ENCODE results near the gene FAM162A.
"Not testable (repeated sequence)": the region's sequence is repeated elsewhere in the genome, so short reads cannot be mapped to it uniquely, and the experiment has no call there.

The FAM162A gene, protein sequence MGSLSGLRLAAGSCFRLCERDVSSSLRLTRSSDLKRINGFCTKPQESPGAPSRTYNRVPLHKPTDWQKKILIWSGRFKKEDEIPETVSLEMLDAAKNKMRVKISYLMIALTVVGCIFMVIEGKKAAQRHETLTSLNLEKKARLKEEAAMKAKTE

DNA sequence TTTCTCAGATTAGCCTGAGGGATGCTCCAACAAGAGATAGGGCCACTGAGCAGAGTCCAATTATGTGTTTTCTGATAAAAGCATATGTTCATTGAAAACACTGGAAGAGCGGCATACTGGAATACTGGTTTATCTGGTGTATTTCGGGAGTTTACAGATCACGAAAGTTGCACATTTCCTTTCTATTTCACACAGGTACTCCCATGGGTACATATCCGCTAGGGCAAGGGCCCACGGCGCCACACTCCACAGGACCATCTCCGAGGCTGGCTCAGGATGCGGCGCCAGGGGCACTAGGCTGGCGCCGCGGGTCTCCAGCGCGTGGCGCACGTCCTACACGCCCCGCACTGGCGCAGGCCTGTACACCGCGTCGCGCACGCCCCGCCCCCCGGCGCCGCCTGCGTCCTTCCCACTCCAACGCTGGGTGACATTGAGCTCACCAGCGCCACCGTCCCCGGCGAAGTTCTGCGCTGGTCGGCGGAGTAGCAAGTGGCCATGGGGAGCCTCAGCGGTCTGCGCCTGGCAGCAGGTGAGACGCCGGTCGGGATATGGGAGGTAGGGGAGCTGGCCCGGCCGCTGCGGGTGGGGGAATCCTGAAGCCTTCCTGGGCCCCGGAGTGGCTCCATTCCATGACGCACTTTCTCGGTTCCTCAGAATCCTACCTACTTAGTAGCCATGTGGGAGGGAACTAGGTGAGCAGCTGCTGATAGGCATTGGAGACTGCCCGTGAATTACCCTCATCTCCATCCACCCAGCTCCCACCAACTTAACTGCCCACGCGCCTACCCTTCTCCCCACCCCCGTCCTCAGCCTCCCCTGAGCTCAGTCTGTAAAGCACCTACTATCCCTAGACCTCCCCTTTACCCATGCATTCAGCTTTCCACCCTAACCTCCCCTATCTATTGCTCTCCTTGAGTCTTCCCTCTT lies at the start of gene FAM162A:
FAM162A (plus strand) TSS at position 412 of the 927 bp plus-strand sequence; CDS start at position 496, 84 bp downstream.
- peak; percentile 98 for DNase-seq

DNA sequence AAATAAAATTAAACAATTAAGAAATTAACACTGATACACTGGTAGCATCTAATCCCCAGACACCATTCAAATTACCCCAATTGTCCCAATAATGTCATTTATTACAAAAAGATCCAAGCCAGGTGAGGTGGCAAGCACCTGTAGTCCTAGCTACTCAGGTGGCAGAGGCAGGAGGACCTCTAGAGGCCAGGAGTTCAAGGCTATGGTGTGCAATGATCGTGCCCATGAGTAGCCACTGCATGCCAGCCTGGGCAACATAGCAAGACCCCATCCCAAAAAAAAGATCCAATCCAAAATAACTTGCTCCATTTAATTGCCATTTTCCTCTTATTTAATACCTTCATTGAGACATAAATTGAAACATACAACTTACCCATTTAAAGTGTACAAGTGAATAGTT lies 41.2 kb upstream of the FAM162A start:
- no peak for DNase-seq

DNA sequence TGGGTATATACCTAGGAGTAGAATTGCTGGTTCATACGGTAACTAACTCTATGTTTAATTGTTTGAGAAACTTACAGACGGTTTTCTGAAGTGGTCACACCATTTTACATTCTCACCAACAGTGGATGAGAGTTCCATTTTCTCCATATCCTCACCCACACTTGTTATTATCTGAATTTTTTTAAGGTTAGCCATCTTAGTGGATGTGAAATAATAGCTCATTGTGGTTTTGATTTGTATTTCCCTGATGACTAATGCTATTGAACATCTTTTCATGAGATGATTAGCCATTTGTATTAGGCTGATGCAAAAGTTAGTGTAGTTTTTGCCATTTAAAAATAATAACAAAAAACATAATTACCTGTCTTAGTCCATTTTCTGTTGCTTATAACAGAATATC lies 40.3 kb upstream of the FAM162A start:
- no peak for DNase-seq

DNA sequence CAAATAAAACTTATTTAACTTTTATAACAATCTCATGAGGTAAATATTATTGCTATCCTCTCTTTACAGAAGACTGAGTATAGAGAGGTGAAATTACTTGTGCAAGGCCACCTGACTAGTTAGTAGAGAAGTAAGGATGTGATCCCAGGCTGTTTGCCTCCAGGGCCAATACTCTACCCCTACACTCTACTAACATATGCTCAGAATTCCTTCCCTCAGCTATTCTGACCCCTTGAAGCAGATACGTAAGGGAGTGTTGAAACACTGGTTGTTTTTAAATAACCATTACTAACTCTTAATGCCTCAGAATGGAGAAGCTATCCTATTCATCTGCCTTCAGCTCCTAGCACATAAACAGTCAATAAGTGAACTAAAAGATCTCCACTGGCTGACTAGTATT lies 34.8 kb upstream of the FAM162A start:
- DNase-seq: no peak

DNA sequence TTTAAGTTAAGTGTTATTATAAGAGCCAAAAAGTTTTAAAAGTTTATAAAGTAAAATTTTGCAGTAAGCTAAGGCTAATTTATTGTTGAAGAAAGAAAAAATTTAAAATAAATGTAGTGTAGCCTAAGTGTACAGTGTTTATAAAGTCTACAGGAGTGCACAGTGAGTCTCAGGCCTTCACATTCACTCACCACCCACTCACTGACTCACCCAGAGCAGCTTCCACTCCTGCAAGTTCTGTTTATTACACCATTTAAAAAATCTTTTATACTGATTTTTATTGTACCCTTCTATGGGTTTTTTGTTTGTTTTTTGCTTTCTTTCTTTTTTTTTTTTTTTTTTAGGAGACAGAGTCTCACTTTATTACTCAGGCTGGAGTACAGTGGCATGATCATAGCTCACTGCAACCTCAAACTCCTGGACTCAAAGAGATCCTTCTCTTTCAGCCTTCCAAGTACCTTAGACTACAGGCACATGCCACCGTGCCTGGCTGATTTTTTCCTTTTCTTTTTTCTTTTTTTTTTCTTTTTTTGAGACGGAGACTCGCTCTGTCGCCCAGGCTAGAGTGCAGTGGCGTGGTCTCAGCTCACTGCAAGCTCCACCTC lies 33.1 kb upstream of the FAM162A start:
- DNase-seq: no peak

DNA sequence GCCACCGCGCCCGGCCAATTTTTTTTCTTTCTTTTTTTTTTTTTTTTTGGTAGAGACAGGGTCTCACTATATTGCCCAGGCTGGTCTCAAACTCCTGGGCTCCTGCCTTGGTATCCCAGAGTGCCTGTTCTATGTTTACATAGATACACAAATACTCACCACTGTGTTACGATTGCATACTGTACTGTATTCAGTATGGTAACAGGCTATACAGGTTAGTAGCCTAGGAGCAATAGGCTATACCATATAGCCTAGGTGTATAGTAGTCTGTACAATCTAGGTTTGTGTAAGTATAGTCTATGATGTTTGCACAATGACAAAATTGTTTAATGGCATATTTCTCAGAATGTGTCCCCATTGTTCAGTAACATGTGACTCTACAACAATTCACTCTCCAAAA lies 32.4 kb upstream of the FAM162A start:
- no peak for DNase-seq

DNA sequence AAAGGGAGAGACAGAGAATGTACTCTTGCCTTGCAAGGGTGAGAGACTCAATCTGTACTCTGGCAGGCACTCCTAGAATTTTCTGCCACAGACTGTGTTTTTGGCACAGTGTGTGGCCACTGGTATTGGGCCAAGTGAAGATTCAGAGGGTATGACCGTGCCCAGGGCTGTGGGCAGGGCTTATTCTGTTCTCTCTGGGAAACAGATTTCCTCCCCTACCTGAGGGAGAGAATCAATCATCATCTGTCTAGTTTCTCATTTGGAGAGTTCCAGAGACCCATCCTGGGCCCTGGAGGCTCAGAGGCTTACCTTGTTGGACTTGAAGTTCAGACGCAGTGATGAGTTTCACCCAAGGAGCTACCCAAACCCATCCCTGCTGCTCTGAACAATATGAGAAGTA lies 30.8 kb upstream of the FAM162A start:
- DNase-seq: no peak

DNA sequence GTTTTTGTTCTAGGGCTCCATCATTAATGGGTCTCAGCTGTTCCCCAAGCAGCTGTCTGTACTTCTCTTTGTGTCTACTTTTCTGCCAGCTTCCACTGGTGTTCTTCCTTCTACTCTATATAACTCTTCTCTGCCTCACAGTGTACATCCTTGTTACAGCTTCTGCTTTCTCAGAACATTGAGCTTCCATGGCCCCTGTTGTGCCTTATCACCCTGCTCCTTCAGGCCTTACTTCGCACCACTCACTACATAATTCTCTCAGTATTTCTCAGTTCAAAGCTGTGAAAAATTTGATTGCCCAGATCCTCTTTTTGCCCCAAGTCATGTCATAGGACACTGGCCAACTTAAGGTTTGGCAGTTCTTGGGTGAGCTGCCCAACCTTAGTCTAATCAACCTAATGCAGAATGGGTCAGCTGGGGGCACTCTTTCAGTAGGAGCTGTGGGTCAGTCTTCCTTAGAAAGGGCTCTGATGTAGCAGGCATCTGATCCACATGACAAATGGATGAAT lies 30.0 kb upstream of the FAM162A start:
- no peak for DNase-seq

DNA sequence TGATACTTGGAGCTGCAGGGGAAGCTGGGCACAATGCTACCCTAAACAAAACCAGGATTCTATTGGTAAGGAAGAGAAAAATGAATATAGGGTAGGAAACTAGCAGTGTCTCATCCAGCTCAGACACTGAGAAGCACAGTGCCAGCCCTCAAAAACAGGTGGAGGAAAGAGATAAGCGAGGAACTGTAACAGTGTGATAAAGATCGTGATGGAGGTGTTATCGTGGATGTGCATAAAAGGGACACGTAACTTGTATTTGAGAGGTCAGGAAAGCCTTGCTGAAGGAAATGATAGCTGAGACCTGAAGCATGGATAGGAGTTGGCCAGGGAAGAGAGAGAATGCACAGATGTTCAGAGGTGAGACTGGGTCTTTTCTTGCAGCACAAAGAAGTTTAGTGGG lies 28.4 kb upstream of the FAM162A start:
- no peak for DNase-seq

DNA sequence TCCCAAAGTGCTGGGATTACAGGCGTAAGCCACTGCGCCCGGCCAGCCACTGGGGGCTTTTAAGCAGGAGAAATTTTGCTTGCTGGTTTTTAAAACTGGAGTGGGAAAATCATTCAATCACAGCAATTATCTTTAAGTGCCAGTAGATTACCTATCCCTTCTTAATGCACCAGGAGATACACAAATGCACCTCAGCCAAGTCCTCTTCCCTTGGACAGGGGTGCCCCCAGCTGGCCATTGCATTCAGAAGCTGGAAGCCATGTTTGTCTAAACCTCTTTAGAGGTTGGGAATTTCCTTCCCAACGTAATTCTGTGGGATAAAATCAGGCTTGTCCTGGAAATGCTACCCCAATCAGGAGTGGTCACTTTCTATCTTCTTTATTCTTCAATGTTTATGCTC lies 27.6 kb upstream of the FAM162A start:
- peak; percentile 71 for DNase-seq

DNA sequence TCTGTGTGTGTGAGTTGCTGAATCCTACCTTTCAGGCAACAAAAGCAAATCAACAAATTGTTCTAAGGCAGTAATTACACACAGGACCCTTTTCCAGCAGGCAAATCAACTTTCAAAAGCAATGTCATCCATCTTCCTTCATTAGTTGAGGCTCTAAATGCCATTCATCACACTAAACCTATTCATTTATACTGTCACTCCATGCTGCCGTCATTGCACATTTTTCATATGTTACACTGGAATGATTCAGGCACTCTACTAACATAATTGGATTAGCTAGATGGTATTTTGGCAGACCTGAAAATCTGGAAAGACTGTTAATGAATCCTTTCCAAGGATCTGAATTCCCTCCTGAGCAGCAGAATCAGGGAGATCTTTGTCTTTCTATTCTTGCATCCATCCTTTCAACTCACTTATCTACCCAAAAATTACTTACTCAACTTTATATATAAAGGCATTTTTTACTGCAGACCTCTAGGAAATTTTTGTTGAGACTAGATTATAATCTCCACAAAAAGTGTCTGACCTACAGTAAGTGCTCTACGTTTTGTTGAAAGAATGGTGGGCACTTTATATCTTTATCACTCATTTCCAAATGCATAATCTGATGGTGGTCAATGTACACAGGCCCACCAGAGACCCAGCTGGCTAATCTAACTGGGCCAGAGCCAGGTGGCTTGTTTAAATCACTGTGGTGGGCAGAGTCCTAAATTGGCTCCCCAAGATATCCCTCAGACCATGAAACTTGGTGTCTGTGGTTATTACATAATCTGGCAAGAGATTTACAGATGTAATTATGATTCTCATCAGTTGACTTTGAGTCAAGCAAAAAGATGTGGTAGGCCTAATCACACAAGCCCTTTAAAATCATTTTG lies 25.9 kb upstream of the FAM162A start:
- DNase-seq: no peak

DNA sequence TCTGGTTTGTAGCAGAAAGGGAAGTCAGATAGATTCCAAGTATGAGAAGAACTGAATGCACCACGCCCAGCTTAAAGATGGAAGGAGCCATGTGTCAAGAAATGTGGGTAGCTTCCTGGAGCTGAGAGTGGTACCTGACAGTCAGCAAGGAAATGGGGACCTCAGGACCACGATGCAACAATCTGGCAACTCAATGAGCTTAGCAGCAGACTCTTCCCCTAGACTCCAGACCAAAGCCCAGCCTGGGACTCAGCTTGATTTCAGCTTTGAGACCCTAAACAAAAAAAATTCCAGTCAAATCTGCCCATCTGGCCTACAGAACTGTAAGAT lies 25.3 kb upstream of the FAM162A start:
- DNase-seq: no peak

DNA sequence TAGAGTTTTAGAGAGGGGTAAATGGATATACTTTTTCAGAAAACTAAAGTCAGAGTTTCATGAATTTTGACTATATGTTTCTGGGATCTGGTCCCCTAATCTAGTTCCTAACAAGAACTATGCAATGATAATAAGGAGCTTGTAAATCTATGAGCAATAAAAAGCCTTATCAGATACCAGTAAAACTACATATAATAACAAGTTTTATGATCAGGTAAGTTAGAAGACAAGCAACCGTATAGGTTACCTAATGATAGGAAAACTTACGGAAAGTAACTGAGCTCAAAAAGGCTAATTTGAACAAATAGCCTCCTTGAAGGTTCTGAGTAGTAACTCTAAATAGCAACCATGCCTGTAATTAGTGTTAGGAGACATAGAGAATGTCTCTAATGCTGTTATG lies 22.0 kb upstream of the FAM162A start:
- DNase-seq: no peak

DNA sequence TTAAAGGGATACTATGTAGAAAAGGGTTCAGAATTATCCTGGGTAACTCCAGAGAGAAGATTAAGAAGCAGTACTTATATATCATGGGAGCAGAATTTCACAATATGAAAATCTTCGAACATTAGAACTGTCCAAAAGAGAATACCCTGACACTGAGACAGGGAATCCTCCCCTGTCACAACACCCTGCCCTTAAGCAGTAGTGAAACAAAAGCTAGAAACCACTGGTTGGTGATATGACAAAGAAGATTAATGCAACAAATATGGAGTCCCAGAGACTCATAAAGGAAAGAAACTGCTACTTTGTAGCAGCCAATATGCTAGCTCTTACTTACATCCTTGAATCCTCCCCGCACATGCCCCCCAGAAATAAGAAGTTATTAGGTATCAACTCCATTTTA lies 19.5 kb upstream of the FAM162A start:
- DNase-seq: no peak

DNA sequence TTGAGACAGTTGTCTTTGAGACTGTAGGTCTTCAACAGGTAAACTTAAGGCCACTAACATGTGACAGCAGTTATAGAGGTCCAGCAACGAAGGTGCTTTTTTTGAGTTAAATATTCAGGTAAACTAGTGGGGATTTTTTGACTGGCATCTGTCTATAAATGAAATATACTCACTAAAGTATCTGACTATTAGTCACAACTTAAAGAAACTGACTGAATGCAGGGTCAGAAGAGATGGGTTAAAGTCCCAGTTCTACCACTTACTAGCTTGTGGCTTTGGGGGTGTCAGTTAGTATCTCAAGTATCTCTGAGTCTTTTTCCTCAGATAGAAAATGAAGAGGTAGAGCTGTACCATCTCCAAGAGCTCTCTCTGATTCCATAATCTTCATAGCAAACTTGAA lies 18.9 kb upstream of the FAM162A start:
- DNase-seq: no peak

DNA sequence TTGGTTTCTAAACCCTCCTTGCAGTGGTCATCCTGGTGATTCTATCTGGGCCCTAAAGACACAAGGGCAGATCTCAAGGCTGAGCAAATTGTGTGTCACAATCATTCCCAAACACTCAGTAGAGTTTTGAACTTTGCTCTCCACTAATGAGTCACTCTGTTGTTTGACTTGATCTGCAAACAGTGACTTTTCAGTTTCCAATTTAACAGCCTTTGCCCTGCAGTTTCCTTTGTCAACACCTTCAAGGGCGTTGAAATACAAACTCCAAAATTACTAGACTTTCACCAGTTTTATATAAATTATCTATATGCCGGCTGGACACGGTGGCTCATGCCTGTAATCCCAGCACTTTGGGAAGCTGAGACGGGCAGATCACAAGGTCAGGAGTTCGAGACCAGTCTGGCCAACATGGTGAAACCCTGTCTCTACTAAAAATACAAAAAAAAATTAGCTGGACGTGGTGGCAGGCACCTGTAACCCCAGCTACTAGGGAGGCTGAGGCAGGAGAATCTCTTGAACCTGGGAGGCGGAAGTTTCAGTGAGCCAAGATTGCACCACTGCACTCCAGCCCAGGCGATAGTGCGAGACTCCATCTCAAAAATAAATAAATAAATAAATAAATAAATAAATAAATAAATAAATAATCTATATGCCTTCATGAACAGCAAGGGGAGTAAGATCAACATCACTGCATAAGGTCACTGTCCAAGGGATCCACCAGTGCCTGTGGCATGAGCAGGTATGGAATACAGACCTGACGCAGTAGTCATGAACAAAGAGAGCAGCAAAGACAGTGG lies 18.2 kb upstream of the FAM162A start:
- DNase-seq: not testable (repeated sequence)

DNA sequence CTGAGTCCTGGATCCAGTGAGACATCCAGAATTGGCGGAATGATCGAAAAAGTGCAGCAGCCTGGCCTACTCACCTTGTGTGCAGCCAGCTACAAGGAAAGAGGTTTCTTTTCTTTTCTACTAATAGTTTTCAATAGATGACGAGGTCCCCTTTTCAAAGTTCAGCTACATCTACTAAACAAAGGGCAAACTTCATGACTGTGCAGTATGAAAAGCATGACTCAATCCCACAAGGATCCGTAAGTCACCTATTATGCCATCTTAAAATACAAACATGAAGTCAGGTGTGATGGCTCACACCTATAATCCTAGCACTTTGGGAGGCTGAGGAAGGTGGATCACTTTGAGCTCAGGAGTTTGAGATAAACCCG lies 17.6 kb upstream of the FAM162A start:
- no peak for DNase-seq

DNA sequence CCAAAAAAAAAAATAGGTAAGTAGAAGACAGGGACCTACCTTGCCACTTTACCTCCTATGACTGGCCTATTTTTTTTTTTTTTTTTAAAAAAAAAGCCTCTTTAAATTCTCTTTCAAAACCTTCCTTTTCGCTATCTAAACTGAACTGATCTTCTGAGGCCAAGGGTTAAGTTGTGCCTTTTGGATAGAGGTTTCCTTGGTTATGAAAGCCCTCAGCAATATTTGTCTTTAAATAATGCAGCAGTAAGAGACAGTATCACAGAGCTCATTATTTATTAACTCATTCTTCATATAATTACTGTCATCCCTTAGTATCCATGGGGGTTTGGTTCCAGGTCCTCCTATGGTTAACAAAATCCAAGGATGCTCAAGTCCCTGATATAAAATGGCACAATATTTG lies 9.9 kb upstream of the FAM162A start:
- DNase-seq: no peak

DNA sequence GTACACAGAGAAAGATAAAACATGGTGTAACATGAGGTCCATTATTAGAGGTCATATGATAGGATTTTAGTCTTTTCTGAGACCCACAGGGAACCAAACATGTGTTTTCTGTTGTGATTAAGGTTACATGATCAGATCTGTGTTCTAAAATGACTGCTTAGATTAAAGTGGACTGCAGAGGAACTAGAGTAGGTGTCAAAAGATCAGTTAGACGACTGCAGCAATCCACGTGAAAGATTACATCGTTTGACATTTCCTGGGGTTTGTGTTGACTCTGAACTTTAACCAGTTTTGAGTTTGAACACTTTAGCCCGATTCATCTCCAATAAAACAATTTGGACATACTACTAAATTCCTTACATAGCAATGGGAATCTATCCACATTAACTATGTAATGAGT lies 6.0 kb upstream of the FAM162A start:
- DNase-seq: no peak

DNA sequence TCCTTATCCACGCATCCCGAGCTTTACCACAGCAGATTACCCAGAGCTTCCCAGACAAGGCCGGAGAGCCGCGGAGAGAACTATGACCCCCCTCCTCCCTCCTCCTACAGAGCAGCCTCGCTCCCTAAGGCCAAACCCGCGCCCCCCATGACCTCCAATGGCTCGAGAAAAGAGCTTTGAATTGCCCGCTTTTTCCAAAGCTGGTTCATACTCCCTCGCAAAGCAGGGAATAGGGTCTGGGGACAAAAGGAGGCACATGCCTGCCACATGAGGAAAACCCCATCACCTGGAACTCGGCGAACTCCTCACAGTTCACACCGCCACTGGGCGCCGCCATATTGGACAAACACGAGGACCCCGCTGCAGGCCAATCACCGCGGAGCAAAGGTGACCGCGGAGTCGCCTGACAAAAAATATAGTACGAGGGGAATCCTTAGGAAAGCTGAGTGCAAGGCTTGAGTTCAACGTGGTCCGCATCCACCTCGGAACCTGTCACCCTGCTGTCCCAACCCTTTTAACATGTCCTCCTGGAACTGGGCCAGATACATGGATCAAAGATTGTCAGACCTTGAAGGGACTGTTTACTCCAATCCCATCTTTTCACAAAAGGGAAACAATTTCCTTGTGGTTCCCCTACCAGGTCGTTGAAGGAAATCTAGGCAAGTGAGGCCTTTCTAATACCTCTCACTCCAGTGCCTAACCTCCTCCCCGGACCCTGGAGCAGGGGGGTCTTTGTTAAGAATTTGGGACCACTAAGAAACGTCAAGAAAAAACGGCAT lies 905 bp upstream of the FAM162A start, which contains the start of gene MIX23:
MIX23 (minus strand) TSS at position 344 of the 779 bp plus-strand sequence; CDS start at position 337, 7 bp downstream.
- peak; percentile 93 for DNase-seq

DNA sequence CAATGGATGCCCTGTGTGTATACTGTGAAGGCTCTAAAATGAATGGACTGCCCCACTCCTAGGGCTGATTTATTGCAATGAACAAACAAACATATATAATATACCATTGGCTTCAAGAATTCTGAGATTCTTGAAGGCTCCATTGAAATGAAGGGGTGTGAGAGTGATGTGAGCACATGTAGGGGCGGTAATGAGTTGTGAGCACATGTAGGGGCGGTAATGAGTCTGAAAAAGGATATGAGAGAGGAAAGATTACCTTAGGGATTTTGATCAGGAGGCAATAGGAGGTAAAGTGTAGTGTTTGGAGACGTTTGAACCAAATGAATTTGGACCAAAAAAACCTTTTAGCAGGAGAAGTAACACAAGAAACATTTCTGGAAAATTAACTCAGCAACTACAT lies 3.7 kb downstream of the FAM162A start:
- DNase-seq: no peak

Data from NCI-H1105 (cell line).